NCI-H69 (cell line): ENCODE measurements around the gene GAR1.
"Not testable (repeated sequence)": the region's sequence is repeated elsewhere in the genome, so short reads cannot be mapped to it uniquely, and the experiment has no call there.

Experiments
- DNase-seq: peaks from one replicate; lab custom pipeline; 2025; lab: John Stamatoyannopoulos, UW

The GAR1 gene

DNA sequence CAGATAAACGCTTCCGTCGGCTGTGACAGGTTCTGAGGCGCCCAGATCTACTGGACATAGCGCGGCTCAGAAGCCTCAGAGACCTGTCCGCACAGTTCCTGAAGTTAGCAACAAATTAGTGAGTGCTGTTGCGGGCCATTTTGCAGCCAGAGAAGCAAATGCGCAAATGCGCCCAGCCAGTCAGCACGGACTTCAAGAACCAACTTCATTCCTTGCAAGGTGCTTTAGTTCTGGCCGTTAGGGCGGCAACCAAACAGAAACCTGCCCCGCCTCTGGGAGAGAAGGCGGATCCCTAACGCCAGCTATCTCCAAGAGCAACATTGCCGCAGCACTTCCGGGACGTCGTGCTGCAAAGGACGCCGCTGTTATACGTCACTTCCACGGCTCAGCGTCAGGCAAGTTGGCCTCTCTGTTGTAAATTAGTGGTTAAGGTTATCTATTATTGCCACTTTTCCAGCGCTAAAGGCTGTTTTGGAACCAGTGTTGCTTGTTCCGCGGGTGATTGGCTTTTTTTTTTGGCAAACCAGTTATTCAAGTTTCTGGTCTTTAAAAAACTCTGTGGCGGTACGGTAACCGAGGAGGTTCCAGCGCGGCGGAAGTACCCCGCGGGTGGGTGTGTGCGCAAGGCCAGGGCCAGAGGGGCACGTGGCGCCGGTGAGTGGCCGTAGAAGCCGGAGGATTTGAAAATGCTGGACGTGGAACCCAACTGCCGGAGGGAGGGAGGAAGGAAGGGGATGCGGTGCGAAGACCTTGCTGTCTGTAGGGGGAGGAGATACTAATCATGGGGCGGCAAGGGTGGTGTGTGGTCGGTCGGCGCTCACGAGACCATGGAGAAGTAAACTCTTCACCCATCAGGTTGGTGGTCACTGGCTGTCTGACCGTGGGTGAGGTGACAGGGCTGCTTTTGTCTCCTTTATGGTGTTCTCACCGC, at the start of gene GAR1:
TSS of gene GAR1 (plus strand) at position 612 of the 931 bp plus-strand sequence. CDS start 403 bp downstream, outside the sequence.
- DNase-seq: peak; percentile 91

DNA sequence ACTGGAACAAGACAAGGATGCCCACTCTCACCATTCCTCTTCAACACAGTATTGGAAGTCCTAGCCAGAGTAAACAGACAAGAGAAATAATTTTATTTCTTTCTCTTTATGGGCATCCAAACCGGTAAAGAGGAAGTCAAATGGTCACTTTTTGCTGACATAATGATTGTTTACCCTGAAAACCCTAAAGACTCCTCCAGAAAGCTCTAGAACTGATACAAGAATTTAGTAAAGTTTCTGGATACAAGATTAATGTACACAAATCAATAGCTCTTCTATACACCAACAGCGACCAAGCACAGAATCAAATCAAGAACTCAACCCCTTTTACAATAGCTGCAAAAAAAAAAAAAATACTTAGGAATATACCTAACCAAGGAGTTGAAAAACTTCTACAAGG, 33.5 kb upstream of the GAR1 start:
- DNase-seq: not testable (repeated sequence)

DNA sequence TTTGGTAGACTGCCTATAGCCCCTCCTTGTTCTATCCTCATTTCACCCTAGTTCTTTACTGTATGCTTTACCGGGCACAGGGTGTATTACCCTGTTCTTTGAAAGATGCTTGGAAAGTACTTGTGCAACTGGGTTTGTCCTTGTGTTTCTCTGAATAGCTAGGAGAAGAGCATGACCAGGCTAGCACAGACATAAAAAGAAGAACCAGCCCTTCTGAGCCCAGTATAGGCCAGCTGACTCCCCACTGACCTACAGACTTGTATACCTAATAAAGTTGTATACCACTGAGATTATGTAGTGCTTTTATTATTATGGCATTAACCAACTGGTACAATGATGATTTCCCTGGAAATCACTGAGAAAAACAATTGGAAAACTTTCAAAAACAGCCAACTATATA, 28.7 kb upstream of the GAR1 start:
- no peak for DNase-seq

DNA sequence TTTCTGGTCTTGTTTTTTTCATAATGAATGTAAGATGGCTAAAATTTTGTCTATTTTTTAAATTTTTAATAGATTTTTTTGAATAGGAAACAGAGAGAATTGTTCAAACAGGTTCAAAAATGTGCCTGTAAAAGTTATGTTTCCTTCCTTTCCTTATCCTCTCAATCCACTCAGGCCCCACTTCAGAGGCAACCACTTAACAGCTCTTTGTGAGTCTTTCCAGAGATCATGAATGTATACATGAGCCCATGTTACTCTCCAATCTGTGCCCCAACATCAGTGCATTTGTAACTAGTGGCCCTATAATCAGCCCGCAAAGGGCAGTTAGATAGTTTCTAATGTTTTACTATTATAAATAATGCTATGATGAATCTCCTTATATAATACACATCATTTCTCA, 27.8 kb upstream of the GAR1 start:
- DNase-seq: no peak

DNA sequence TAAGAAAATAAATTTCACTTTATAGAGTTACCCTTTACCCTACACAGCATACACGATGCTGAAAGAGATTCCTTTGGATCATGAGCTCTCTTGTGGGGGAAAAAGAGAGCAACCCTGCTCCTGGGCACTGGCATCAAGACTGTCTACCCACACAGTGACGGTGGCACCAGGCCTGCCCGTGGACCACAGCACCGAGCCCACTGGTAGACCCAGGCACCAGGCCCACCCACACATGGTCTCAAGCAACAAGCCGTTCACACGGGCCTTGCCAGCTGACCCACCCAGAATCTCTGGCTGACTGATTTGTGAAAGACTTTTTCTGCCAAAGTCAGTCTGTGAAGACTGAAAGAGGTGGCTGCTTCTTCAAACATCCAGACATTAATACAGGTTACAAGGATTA, 20.5 kb upstream of the GAR1 start:
- DNase-seq: no peak

DNA sequence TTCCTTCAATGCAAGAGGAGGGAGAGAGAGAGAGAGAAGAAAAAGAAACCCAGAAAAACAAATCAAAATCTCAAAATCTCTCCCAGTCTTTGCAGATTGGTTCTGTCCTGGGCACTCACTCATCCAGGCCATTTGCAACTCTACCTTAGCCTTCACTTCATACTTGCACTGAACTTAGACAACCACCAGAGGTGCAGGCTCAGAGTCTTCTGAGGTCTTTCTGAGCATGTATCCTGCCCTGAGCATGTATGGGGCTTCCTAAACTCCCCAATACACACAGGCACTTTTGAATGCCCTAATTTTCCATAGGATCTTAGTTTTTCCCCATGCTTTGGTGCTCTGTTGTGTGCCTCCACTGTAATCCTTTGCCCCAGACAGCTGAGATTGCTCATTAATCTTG, 16.7 kb upstream of the GAR1 start:
- no peak for DNase-seq

DNA sequence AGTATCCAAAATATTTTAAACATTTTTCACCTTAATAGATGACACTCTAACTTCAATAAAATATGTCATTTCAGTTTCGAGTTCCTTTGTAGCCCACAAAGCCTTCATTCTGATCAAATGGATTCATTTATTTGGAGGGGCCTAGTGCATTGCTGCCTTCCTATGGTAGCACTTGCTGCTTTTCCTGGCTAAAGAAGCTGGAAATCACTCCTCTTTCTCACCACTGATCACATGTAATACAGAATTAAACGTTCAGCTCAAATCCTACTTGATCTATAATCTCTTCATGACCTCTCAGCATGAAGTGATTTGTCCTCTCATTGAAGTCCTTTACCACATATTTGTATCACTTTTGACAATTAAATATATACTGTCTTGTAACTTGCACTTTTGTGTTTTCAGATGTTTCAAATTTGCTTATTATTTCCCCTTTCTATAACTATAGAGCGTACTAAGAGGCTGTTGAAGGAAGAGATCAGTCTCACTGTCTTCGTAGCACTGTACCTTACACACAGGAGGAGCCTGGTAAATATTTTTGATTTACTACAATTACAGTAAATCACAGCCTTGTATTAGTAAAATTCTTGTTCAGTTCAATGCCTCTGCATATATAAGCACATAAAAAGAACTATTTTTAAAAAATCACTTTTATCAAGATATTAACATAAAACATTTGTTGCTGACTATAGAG, 14.3 kb upstream of the GAR1 start:
- no peak for DNase-seq

DNA sequence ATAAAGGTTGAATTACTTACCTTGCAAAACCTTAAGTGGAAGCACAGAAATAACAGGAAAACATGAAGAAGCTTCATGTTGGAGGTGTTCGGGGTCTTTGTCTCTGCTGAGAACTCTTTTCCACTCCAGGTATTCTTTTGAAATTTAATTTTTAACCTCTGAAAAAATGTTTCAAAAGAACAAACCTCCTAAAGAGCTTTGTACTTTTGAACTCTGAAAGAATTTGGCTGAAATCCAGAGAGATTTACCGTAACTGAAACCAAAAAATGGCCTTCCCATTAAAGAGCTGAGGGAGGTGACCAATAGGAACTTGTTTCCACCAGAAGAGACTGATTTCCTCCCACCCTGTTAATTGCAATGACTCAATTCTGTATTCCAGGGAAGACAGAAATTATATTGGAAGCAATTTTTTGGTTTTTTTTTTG, 13.7 kb upstream of the GAR1 start, which contains the start of gene CFI:
TSS of gene CFI (minus strand) at position 105 of the 425 bp plus-strand sequence. CDS start at position 77, 28 bp downstream.
- peak; percentile 47 for DNase-seq

DNA sequence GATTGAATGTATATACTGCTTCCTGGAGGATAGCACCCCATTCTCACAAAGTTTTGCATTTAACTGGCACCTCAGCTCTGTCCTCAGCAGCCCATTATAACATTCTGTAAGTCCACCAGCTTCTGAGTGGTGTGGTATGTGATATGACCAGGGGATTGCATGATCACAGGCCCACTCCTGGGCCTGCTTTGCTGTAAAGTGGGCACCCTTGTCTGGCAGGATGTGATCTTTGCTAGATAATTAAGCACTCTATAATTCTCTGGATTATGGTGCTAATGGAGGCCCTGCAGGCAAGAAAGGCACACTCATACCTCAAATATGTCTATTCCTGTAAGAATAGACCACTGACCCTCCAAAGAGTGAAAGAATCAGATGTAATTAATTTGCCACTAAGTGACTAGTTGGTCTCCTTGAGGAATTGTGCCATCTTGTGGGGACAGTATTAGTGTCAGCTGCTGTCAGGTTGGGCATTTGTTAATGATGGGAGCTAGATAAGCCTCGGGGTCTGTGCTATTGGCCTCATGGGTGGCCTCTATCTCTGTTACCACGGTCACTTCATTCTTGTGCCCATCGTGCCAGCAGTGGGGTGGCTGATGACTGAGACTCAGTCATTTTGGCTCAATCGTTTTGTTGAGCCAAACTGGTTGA, 11.5 kb upstream of the GAR1 start:
- peak; percentile 59 for DNase-seq

DNA sequence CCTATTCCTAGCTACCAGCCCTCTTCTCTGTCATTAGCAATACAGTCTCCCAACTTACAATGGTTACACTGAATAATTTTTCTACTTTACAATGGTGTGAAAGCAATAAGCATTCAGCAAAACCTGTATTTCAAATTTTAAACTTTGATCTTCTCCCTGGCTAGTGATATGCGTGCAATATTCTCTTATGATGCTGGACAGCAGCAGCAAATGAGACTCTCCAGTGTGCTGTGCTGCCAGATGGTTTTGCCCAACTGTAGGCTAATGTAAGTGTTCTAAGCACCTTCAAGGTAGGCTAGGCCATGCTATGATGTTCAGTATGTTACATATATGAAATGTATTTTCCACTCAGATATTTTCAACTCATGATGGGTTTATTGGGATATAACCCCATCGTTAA, 5.9 kb upstream of the GAR1 start:
- no peak for DNase-seq

DNA sequence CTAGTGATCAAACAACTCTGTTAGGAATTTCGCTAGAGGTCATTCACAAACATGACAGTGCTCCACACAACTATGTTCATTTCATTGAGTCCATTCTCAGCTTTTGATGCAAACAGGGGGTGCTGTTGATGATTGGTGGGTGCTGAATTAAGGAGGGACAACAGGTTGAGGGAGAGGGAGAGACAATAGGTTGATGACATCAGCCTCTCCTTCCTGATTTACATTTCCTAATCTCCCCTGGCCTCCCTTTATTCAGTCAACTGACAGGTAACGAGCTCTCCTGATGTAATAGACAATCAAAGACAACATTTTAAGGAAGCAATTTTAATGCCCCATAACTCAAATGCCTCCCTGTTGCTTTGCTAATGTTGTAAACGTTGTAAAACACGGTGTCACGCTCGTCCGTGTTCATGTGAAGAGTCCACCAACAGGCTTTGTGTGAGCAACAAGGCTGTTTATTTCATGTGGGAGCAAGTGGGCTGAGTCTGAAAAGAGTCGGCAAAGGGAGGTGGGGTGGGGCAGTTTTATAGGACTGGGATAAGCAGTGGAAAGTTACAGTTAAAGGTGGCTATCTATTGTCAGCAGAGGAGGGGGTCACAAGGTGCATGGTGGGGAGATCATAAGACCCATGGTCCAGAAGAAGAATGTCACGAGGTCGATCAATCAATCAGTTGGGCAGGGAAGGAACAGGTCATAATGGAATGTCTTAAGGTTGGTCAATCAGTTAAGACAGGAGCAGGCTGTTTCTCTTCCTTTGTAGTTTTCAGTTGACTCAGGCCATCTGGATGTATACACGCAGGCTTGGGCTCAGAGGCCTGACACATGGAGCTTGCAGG, 4.8 kb upstream of the GAR1 start:
- DNase-seq: no peak

DNA sequence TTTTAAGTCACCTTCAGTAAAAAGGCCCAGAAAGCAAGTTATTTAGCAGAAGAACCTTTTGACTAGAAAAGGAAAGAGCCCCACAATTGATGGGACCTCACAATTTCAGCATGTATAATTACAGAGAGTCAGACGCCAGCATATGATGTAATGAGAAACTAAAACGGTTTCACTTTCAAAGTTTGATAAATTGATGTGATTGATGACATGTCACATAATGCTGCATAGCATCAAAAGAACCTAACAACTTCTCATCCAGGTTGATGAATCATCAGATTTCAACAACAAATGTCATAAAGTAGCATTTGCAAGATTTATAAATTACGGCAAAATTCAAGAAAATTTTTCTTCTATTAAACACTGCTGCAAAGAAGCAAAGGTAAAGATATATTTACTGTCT, 3.9 kb upstream of the GAR1 start:
- DNase-seq: peak; percentile 2

DNA sequence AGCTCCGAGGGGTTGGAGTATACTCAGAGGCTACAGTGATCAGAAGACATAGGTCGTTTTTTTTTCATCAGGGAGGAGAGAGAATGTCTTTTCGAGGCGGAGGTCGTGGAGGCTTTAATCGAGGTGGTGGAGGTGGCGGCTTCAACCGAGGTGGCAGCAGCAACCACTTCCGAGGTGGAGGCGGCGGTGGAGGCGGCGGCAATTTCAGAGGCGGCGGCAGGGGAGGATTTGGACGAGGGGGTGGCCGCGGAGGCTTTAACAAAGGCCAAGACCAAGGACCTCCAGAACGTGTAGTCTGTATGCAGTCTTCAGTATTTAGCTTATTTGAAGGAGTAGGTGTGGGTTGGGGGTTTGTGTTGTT, 500 bp downstream of the GAR1 start:
- peak; percentile 26 for DNase-seq

DNA sequence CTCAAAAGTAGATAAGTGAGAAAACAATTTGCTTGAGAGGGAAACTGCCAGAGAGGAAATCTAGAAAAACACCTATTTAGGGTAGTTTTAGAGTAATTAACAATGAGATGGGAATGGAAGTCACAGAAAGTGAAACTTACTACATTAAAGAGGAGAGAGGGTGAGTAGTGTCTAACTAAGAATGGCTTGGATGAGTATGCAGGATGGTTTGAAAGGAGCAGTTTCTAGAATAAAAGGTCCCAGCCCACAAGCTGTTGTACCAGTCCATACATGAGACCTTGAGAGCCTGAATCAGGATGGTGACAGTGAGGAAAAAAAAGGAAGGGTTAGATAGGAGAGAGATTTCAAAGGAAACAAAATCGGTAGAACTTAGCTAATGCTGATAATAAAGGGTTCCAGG, 1.3 kb downstream of the GAR1 start:
- no peak for DNase-seq

DNA sequence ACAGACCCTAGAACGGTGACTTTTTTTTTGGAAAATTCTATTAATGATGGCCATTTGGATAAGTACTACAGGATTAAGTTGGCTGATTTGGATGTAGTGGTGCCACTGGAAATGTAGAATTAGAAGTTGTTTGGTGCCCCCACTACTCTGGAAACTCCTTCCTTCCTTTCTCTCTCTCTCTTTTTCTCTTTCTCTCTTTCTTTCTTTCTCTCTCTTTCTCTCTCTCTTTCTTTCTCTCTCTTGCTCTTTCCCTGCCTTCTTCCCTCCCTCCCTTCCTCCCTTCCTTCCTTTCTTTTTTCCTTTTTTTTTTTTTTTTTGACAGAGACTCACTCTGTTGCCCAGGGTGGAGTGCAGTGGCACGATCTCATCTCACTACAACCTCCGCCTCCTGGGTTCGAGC, 2.7 kb downstream of the GAR1 start:
- no peak for DNase-seq

DNA sequence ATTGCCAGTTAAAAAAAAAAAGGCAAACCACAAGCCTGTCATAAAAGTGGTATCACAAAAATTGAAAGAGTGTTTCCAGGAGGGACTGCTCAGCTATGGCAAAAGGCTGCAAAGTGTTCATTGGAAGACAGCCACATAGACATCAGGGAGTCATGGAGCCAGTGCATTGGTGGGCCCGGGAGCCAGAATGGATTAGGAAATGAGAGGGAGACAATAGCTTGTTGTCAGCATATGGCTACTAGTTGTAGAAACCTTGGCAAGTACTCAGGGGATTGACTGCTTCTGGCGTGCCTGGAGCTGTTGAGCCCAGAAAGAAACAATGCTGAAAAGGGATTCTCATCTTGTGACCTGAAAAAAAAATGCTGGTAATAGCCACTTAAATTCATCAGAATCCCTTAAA, 5.0 kb downstream of the GAR1 start:
- DNase-seq: no peak

DNA sequence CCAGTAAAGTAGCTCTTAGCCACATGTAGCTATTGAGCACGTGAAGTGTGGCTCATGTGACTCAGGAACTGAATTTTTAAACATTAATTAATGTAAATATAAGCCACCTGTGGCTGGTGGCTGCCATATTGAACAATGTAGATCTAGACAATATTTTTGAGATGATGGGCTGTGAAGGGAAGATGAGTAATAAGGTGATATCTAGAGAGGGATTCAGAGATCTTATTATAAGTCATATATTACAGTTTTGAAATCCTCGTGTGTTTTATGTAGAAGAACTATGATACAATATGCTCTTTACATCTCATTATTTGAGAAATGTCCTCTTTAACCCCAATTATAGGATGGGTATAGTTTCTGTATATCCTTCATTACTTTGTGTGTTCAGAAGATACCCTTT, 5.6 kb downstream of the GAR1 start:
- no peak for DNase-seq

DNA sequence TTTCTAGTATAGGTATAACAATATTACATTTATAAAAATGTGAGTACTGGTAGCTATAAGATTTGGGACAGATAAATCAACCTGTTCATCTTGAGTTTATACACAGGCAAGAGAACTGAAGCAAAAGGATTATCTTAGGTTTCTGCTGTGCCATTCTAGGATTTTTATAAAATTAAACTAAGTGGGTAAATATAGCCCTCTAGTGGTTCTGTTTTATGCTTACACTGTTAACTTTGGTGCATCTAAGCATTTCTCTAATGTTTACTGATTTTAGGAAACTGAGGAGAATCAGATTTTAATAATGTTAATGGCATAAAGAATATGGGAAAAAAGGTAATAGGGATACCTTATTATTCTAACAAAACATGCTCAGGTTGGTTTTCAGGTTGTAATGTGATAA, 11.2 kb downstream of the GAR1 start:
- DNase-seq: peak; percentile 3

DNA sequence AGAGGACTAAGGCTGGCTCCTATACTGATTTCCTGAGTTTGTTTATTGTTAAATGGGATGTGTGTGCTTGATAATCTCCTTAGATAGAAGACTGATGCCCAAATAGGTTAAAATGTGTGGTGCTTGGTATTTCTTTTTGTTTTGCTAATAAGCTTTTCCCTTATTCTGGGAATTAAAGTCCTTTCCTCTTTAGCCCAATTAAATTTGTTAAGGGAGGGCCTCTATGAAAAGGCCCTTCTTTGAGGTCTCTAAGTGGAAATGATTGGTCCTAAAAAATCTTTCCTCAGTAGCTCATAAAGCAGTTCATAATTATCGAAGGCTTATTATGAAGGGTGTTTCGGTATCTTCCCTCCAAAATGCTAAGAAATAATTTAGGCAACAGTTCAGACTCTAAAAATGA, 12.1 kb downstream of the GAR1 start, which contains the start of gene RRH:
TSS of gene RRH (plus strand) at position 301 of the 400 bp plus-strand sequence. CDS start at position 357, 56 bp downstream.
- no peak for DNase-seq

DNA sequence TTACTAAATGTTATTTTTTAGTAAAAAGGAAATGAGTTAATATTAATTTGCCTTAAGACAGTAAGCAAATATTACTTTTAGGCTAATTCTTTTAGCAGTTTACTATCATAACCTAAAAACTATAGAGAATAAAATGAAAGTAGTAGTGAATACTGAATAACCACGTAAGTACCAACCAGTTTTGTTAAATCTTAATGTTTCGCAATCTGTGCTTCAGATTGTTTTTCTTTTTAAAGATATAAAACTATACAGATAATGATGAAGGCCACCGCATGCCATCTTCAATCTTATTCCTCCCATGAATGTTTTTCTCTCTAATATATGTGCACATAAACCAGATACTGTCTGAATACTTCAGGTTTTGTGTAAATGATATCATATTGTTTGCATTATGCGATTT, 18.2 kb downstream of the GAR1 start:
- DNase-seq: no peak

DNA sequence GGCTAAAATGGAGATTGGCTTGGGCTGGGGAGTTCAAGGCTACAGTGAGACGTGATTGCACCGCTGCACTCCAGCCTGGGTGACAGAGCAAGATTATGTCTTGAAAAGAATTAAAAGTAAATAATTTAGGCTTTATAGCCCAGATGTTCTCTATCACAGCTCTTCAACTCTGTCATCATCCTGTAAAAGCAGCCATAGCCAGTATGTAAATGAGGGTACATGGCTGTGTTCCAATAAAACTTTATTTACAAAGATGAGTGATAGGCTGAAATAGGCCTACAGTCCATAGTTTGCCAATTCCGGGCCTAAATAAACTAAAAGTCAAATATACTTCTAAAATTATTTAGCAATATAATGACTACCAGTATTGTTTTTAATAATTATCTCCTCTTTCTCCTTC, 21.4 kb downstream of the GAR1 start:
- no peak for DNase-seq
